Skin of body (tissue), 2 donors: Measurements from ENCODE around the gene PCBP4. TPM values are rescaled to one million over a fixed set of nuclear protein-coding genes. Genes with fewer than 3 reads are reported as not detected.

Experiments
- DNase-seq: peaks from one replicate; lab custom pipeline; 2025; lab: John Stamatoyannopoulos, UW
- total RNA-seq: library from RNA; depleted of rRNA; stranded (reverse); fragments of >200 nt; gene quantifications from one replicate; pipeline ENCODE4 v1.2.3, GENCODE V29; 2014

Gene PCBP4
- total RNA-seq, 1 donor from 2014 or later = 13.6 TPM

- DNase-seq = no peak
These were observed 11.1 kb downstream of the PCBP4 start for GRCh38 chr3:51955893-51956770.

- no peak for DNase-seq
These were observed 11.9 kb downstream of the PCBP4 start, which contains the start of gene GPR62 for GRCh38 chr3:51955175-51955892. GPR62 (plus strand) TSS chr3:51955381; CDS start chr3:51955653, 272 bp downstream.

GRCh38 chr3:51954713-51955112, 12.5 kb downstream of the PCBP4 start:
- no peak for DNase-seq

- DNase-seq = no peak
These were observed 13.1 kb downstream of the PCBP4 start for GRCh38 chr3:51954105-51954504.

GRCh38 chr3:51953445-51953844, 13.8 kb downstream of the PCBP4 start:
- no peak for DNase-seq

- no peak for DNase-seq
These were observed 16.4 kb downstream of the PCBP4 start for GRCh38 chr3:51950899-51951298.

GRCh38 chr3:51949121-51949520, 18.1 kb downstream of the PCBP4 start:
- DNase-seq = no peak

GRCh38 chr3:51948016-51948580, 19.2 kb downstream of the PCBP4 start:
- no peak for DNase-seq

- DNase-seq = no peak
These were observed 19.9 kb downstream of the PCBP4 start for GRCh38 chr3:51947215-51947900.

GRCh38 chr3:51946796-51947195, 20.5 kb downstream of the PCBP4 start:
- DNase-seq = no peak

GRCh38 chr3:51945926-51946705, 21.1 kb downstream of the PCBP4 start:
- no peak for DNase-seq

- no peak for DNase-seq
These were observed 22.0 kb downstream of the PCBP4 start for GRCh38 chr3:51945031-51945840.

- DNase-seq = no peak
These were observed 22.7 kb downstream of the PCBP4 start for GRCh38 chr3:51944451-51945021.

- no peak for DNase-seq
These were observed 23.5 kb downstream of the PCBP4 start for GRCh38 chr3:51943451-51944391.

GRCh38 chr3:51942603-51943450, 24.4 kb downstream of the PCBP4 start:
- DNase-seq = no peak

- peak; percentile 100 for DNase-seq
These were observed 25.3 kb downstream of the PCBP4 start, which contains the start of the genes PARP3 and RRP9 for GRCh38 chr3:51941798-51942602. PARP3 (plus strand) TSS chr3:51942363; CDS start chr3:51943356, 993 bp downstream. RRP9 (minus strand) TSS chr3:51941904; CDS start chr3:51941867, 37 bp downstream.

- DNase-seq = no peak
These were observed 25.8 kb downstream of the PCBP4 start for GRCh38 chr3:51941463-51941797.
